Heart left ventricle (tissue), 16 donors: Measurements from ENCODE around the gene CYGB. TPM values are rescaled to one million over a fixed set of nuclear protein-coding genes. Genes with fewer than 3 reads are reported as not detected.

Source experiments
- ATAC-seq, 4 donors: fragments of 200-7000 bp; cut with Tn5 transposase; one replicate each; pipeline ENCODE4 v1.9.1; 2020 to 2022; ENCODE audit warnings: moderate library complexity in 4 of 4, mild to moderate bottlenecking in 3 of 4, moderate number of reproducible peaks in 1 of 4
- DNase-seq, 5 donors: peaks; one replicate each; pipeline ENCODE4 v3.0.0-alpha.2; 2020
- H3K27ac ChIP-seq, 12 donors: fragments of 200-600 bp; sonication (generic) in 4 of 12; one replicate each; pipeline versions ENCODE4 v1.5.0 to v1.8.0; 2016 to 2022; ENCODE audit warnings: mild to moderate bottlenecking in 2 of 12
- H3K27me3 ChIP-seq, 9 donors: fragments of 200-600 bp; sonication (generic) in 2 of 9; one replicate each; pipeline versions ENCODE4 v1.5.1 to v1.8.0; 2016 to 2022; ENCODE audit warnings: mild to moderate bottlenecking in 3 of 9
- H3K36me3 ChIP-seq, 9 donors: fragments of 200-600 bp; sonication (generic) in 2 of 9; one replicate each; pipeline versions ENCODE4 v1.5.0 to v1.8.0; 2018 to 2022; ENCODE audit warnings: mild to moderate bottlenecking in 2 of 9
- H3K4me1 ChIP-seq, 12 donors: fragments of 200-600 bp; sonication (generic) in 4 of 12; one replicate each; pipeline versions ENCODE4 v1.5.0 to v1.8.0; 2016 to 2022; ENCODE audit warnings: mild to moderate bottlenecking in 3 of 12
- H3K4me3 ChIP-seq, 12 donors: fragments of 200-600 bp; sonication (generic) in 4 of 12; one replicate each; pipeline versions ENCODE4 v1.5.0 to v1.8.0; 2017 to 2022; ENCODE audit warnings: mild to moderate bottlenecking in 9 of 12, moderate library complexity in 4 of 12
- H3K9me3 ChIP-seq, 12 donors: fragments of 200-600 bp; sonication (generic) in 4 of 12; one replicate each; pipeline versions ENCODE4 v1.5.0 to v1.8.0; 2016 to 2022; ENCODE audit warnings: mild to moderate bottlenecking in 1 of 12
- POLR2A ChIP-seq, 2 donors: fragments of 450-650 bp; IDR thresholded peaks; one replicate each; pipeline ENCODE4 v1.6.1; 2017; ENCODE audit warnings: antibody characterized with exemption in 2 of 2, mild to moderate bottlenecking in 2 of 2, moderate library complexity in 2 of 2
- WGBS, 4 donors: extraction: QIAGEN DNeasy Blood & Tissue Kit in 2 of 4; methylation state at CpG; one replicate each; pipeline versions ENCODE4 v1.1.5 to v1.1.7; 2013 to 2018; 5-methylcytosine and 5-hydroxymethylcytosine counted together
- intact Hi-C, 10 donors: fragments of 100-400 bp; cut with DNase I; formaldehyde crosslinking; loops; one replicate each; pipeline versions ENCODE4 v1.11.1 to v1.14.2; 2022
- polyA plus RNA-seq, 2 donors: library from polyadenylated mRNA; stranded (reverse); fragments of 200-250 nt; gene quantifications; one replicate each; pipeline ENCODE4 v1.2.3, GENCODE V29; 2013
- total RNA-seq, 9 donors: library from RNA; depleted of rRNA in 2 of 9; stranded (reverse); fragments of >200 nt in 2 of 9; fragmentation: NEBNext Ultra II Directional in 3 of 9; extraction: Animal tissue kit (Norgen Biotek cat#: 25700) in 3 of 9; gene quantifications; one replicate each; pipeline versions ENCODE4 v1.1.0 to v1.2.4, GENCODE V29; 2016 to 2023
- TF ChIP-seq, protein P1 (sequence below), 12 donors: fragments of 200-600 bp; sonication (generic) in 4 of 12; IDR thresholded peaks; one replicate each; pipeline versions ENCODE4 v1.5.0 to v1.8.0; 2018 to 2022; ENCODE audit warnings: antibody characterized with exemption in 12 of 12, mild to moderate bottlenecking in 5 of 12
- donor health status: ischemic (EF 13 %, LVEDD 7.1; RV severe dilation, severe dysfunction).
- donor health status: healthy with polysubstance abuse.
- donor health status: DM: no; HTN: yes; CAD: no.
- donor health status: DM: no; HTN: no; CAD: no.
- donor health status: ischemic (EF 25% LVEDD 6.9; RV normal size, moderate dysfunction).
- donor health status: ischemic (EF 25% LVEDD 5.7; RV mildly dilated, moderate dysfunction).
- donor health status: healthy.
- donor health status: DM: yes; HTN: yes; CAD: no.
- donor health status: ischemic (EF 35%, LVEDD 5.7; RV mildly dilated, moderate dysfunction).
- donor health status: nonischemic (EF 11% LVEDD 7.7; RV severe dilation, severe dysfunction).
- donor health status: DM: yes; HTN: yes; CAD: no.
- donor health status: PGD.
- donor health status: ischemic (EF 29% LVEDD 5.4; RV normal size, mild dysfunction).
- donor health status: nonischemic (EF 23%, LVEDD 6.1; RV moderate dilation, normal function).

Gene CYGB
- total and polyA plus RNA-seq, 11 donors = 11.8 to 37.9 (median 21.9) TPM

DNA sequence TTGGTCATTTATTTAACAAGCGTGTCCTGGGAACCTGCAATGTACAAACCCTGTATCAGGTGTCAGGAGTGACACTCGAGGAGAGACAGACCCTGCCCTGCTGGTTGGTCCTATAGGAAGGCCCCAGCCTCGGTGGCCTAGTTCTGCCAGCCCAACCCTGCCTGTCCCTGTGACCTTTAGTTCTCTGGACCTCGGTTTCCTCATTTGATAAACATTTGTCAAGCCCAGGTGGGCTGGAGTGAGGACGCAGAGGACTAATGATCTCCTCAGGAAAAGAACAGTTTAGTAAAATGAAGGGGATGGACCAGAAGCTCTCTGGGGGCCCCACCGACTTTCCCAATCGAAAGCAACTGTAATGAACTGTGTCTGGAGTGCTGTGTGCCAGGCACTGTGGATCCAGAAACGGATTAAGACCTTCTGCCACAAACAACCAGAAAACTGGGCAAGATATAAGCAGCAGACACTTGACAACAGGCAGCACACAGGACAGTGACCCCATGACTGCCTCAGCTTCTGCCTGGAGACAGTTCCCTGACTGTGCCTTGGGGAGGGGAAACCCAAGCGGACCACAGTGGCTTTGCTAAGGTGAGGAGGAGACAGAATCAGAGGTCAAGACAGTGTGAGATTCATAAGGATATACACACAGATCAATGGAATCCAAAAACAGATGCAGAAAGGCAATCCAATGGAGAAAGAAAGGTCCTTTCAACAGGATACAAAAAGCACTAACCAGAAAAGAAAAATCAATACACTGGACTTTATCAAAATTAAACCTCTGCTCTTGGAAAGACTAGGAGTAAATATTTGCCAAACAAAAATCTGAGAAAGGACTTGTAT is 11.1 kb upstream of the CYGB start:
- TF ChIP-seq, protein P1, sequence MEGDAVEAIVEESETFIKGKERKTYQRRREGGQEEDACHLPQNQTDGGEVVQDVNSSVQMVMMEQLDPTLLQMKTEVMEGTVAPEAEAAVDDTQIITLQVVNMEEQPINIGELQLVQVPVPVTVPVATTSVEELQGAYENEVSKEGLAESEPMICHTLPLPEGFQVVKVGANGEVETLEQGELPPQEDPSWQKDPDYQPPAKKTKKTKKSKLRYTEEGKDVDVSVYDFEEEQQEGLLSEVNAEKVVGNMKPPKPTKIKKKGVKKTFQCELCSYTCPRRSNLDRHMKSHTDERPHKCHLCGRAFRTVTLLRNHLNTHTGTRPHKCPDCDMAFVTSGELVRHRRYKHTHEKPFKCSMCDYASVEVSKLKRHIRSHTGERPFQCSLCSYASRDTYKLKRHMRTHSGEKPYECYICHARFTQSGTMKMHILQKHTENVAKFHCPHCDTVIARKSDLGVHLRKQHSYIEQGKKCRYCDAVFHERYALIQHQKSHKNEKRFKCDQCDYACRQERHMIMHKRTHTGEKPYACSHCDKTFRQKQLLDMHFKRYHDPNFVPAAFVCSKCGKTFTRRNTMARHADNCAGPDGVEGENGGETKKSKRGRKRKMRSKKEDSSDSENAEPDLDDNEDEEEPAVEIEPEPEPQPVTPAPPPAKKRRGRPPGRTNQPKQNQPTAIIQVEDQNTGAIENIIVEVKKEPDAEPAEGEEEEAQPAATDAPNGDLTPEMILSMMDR (IDR thresholded peaks at IDR 0.05) = no peak
- no peak for TF ChIP-seq POLR2A (IDR thresholded peaks at IDR 0.05)
- H3K27ac ChIP-seq = peak overlapping the region in 2 of 12 donors; percentile 15 to 18
- ATAC-seq = no peak
- no peaks in the 10 kb centered on the region for H3K9me3 ChIP-seq
- WGBS, 4 donors = 60 to 70% (median 64%) methylated on average over 8 to 9 of the region's 9 CpGs
- intact Hi-C loops = loop anchor here in 2 of 10 donors (5.0 kb wide), 2 partner anchors 81 to 86 kb away; partner anchors contain the start of gene AANAT (in 1 of the 2)
- no peaks in the 10 kb centered on the region for H3K36me3 ChIP-seq
- H3K4me3 ChIP-seq = no peak overlapping the region
- peaks cover 10 to 50% (median 39%) of the 10 kb centered on the region in 12 donors for H3K4me1 ChIP-seq
- DNase-seq = peak in 1 of 5 donors; percentile 14
- H3K27me3 ChIP-seq = no peaks in the 10 kb centered on the region

DNA sequence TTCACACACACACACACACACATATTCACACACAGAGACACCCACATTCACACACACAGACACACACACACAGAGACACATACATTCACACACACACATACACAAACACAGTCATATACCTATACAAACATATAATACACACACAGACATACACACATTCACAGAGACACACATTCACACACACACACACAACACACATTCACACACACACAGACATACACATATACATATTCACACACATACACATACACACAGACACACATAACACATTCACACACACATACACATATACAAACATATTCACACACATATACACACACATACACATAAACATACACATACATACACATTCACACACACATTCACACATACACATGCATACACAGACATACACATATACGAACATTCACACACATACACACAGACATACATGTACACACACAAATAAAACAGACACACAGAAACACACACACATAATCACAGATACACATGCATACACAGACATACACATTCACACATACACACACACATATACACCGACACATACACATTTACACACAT is 10.2 kb upstream of the CYGB start:
- H3K4me3 ChIP-seq = no peak overlapping the region
- no peaks in the 10 kb centered on the region for H3K36me3 ChIP-seq
- TF ChIP-seq, protein P1 (IDR thresholded peaks at IDR 0.05) = no peak
- no peak overlapping the region for H3K27ac ChIP-seq
- DNase-seq = no peak
- H3K9me3 ChIP-seq = no peaks in the 10 kb centered on the region
- ATAC-seq = no peak
- intact Hi-C loops = loop anchor here in 9 of 10 donors (1.0 to 5.0 kb wide), 4 partner anchors 24 to 85 kb away; partner anchors contain the start of gene AANAT (in 1 of the 9)
- H3K27me3 ChIP-seq = no peaks in the 10 kb centered on the region
- WGBS, 4 donors = 72 to 89% (median 78%) methylated on average over 2 of the region's 2 CpGs
- H3K4me1 ChIP-seq = peaks cover 10 to 58% (median 46%) of the 10 kb centered on the region in 12 donors

DNA sequence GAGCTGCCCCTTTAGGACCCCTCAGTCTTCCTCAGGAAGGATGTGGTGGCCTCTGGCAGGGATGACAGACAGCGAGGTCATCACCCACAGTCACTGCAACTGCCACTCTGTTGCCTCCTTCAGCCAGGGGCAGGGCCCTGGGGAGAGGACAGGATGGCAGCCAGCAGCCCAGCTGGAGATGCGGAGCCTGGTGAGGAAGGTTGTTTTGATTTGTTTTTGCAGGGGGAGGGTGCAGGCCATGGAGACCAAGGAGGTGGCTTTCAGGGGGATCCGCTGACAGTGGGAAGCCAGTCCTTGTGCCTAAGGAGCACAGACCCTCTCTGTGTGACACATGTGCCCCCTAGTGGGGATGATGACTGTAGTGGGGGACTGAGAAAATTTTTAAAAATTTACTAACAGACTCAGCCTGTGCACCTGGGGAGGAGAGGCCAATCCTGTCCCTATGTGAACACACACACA is 9.7 kb upstream of the CYGB start:
- DNase-seq (peak in 4 of 5 donors; percentile 74 to 77 (median 75)), ATAC-seq (peak; percentile 19 to 67 (median 50))
- no peak for TF ChIP-seq POLR2A (IDR thresholded peaks at IDR 0.05)
- TF ChIP-seq, protein P1 (IDR thresholded peaks at IDR 0.05) = peak; percentile 58 to 81 (median 75)
- Histone ChIP-seq H3K4me1 (peaks cover 10 to 61% (median 46%) of the 10 kb centered on the region in 12 donors), H3K9me3 (no peaks in the 10 kb centered on the region), H3K36me3 (no peaks in the 10 kb centered on the region), H3K27ac (peak overlapping the region in 11 of 12 donors; percentile 0 to 84 (median 24)), H3K4me3 (no peak overlapping the region), H3K27me3 (no peaks in the 10 kb centered on the region)
- WGBS, 4 donors = 33 to 47% (median 33%) methylated on average over 3 of the region's 3 CpGs
- intact Hi-C loops = loop anchor here in 9 of 10 donors (1.0 to 5.0 kb wide), 4 partner anchors 24 to 85 kb away; partner anchors contain the start of gene AANAT (in 1 of the 9)
